Neuronal stem cell (in vitro differentiated cells): ENCODE measurements around the gene CHRNA7. TPM values are rescaled to one million over a fixed set of nuclear protein-coding genes. Genes with fewer than 3 reads are reported as not detected.
A peak's percentile ranks its signal among the peaks of the same experiment; 100 is the strongest.

Source experiments
- DNase-seq: peaks from one replicate; pipeline ENCODE4 v3.0.0-alpha.2; 2013; ENCODE audit warnings: low spot score
- H2AFZ ChIP-seq: one replicate; pipeline ENCODE4 v1.6.1; 2013; ENCODE audit warnings: mild to moderate bottlenecking, low read length, inconsistent platforms
- H2AK5ac ChIP-seq: 2 replicates; pipeline ENCODE4 v1.6.1; 2013; ENCODE audit warnings: low read depth, mild to moderate bottlenecking, inconsistent platforms, low read length, moderate library complexity, mixed read lengths
- H2BK120ac ChIP-seq: 2 replicates; pipeline ENCODE4 v1.6.1; 2013; ENCODE audit warnings: low read depth, mild to moderate bottlenecking, inconsistent platforms, low read length, moderate library complexity, mixed read lengths
- H2BK12ac ChIP-seq: one replicate; pipeline ENCODE4 v1.6.1; 2013; ENCODE audit warnings: low read length, inconsistent platforms
- H2BK15ac ChIP-seq: 2 replicates; pipeline ENCODE4 v1.6.1; 2013; ENCODE audit warnings: mild to moderate bottlenecking, low read length, inconsistent platforms, mixed read lengths
- H2BK5ac ChIP-seq: one replicate; pipeline ENCODE4 v1.6.1; 2013; ENCODE audit warnings: inconsistent platforms, mild to moderate bottlenecking, low read length, moderate library complexity
- H3K14ac ChIP-seq: one replicate; pipeline ENCODE4 v1.6.1; 2013; ENCODE audit warnings: low read length, inconsistent platforms
- H3K18ac ChIP-seq: 2 replicates; pipeline ENCODE4 v1.6.1; 2013; ENCODE audit warnings: low read length, inconsistent platforms
- H3K23ac ChIP-seq: 2 replicates; pipeline ENCODE4 v1.6.1; 2013; ENCODE audit warnings: low read depth, mild to moderate bottlenecking, mixed read lengths, low read length, inconsistent platforms; ENCODE audit not compliant: poor library complexity
- H3K27ac ChIP-seq: replicated peaks from 3 replicates; pipeline ENCODE4 v1.5.1; 2013; ENCODE audit warnings: low read length, inconsistent platforms
- H3K27me3 ChIP-seq, 3 experiments: 2 replicates each; pipeline ENCODE4 v1.6.1; 2013; ENCODE audit warnings: low read length in 3 of 3, mild to moderate bottlenecking in 2 of 3, inconsistent platforms in 1 of 3, low read depth in 1 of 3, mixed read lengths in 1 of 3, moderate library complexity in 1 of 3; ENCODE audit not compliant: control insufficient read depth in 3 of 3, insufficient read depth in 3 of 3
- H3K36me3 ChIP-seq, 2 donors: replicated peaks in 1 of 2; 2 replicates each; pipeline ENCODE4 v1.6.1; 2013; ENCODE audit warnings: low read length in 2 of 2; ENCODE audit not compliant: control insufficient read depth in 2 of 2, insufficient read depth in 2 of 2
- H3K4ac ChIP-seq: 2 replicates; pipeline ENCODE4 v1.6.1; 2013; ENCODE audit warnings: inconsistent platforms, mild to moderate bottlenecking, low read length, moderate library complexity
- H3K4me1 ChIP-seq, 2 donors: 1 replicate in 1 of 2; 2 replicates in 1 of 2; pipeline ENCODE4 v1.6.1; 2013; ENCODE audit warnings: low read length in 2 of 2, low read depth in 1 of 2; ENCODE audit not compliant: control insufficient read depth in 2 of 2, insufficient read depth in 1 of 2
- H3K4me2 ChIP-seq: one replicate; pipeline ENCODE4 v1.6.1; 2013; ENCODE audit warnings: mild to moderate bottlenecking, low read length, inconsistent platforms; ENCODE audit not compliant: insufficient read depth, poor library complexity, severe bottlenecking
- H3K4me3 ChIP-seq, 2 donors: 2 replicates each; pipeline ENCODE4 v1.5.1; 2013; ENCODE audit warnings: low read length in 2 of 2, mild to moderate bottlenecking in 2 of 2, inconsistent platforms in 1 of 2, moderate library complexity in 1 of 2
- H3K79me1 ChIP-seq: one replicate; pipeline ENCODE4 v1.6.1; 2013; ENCODE audit warnings: low read depth, mild to moderate bottlenecking, inconsistent platforms, low read length, moderate library complexity
- H3K9ac ChIP-seq: one replicate; pipeline ENCODE4 v1.6.1; 2013; ENCODE audit warnings: mild to moderate bottlenecking, low read depth, low read length, inconsistent platforms; ENCODE audit not compliant: poor library complexity
- H3K9me3 ChIP-seq, 2 donors: replicated peaks in 1 of 2; 2 replicates each; pipeline versions ENCODE3 to v1.6.1; 2013; ENCODE audit warnings: low read length in 2 of 2, mild to moderate bottlenecking in 2 of 2, inconsistent platforms in 1 of 2, low read depth in 1 of 2, mixed read lengths in 1 of 2, moderate library complexity in 1 of 2; ENCODE audit not compliant: control insufficient read depth in 2 of 2, insufficient read depth in 1 of 2
- H4K8ac ChIP-seq: one replicate; pipeline ENCODE4 v1.6.1; 2013; ENCODE audit warnings: low read depth, mild to moderate bottlenecking, inconsistent platforms, low read length, moderate library complexity
- H4K91ac ChIP-seq: one replicate; pipeline ENCODE4 v1.6.1; 2013; ENCODE audit warnings: low read length, low read depth, mild to moderate bottlenecking, inconsistent platforms; ENCODE audit not compliant: poor library complexity
- WGBS, 2 donors: extraction: QIAGEN DNeasy Blood & Tissue Kit; methylation state at CpG; one replicate each; pipeline ENCODE4 v1.1.7; 2013; ENCODE audit warnings: missing lambda C conversion rate in 2 of 2, mixed read lengths in 1 of 2; ENCODE audit not compliant: insufficient read length in 2 of 2, insufficient replicate concordance in 1 of 2; ENCODE audit errors: extremely low coverage in 2 of 2; 5-methylcytosine and 5-hydroxymethylcytosine counted together
- polyA plus RNA-seq, 2 experiments: library from polyadenylated mRNA; stranded (reverse); fragments of 200-250 nt; gene quantifications; one replicate each; pipeline ENCODE4 v1.2.3, GENCODE V29; 2013

CHRNA7 gene
- polyA plus RNA-seq (2013, experiment 1 of 2), result 3.1 TPM
- polyA plus RNA-seq (2013, experiment 2 of 2), result 2.9 TPM

DNA sequence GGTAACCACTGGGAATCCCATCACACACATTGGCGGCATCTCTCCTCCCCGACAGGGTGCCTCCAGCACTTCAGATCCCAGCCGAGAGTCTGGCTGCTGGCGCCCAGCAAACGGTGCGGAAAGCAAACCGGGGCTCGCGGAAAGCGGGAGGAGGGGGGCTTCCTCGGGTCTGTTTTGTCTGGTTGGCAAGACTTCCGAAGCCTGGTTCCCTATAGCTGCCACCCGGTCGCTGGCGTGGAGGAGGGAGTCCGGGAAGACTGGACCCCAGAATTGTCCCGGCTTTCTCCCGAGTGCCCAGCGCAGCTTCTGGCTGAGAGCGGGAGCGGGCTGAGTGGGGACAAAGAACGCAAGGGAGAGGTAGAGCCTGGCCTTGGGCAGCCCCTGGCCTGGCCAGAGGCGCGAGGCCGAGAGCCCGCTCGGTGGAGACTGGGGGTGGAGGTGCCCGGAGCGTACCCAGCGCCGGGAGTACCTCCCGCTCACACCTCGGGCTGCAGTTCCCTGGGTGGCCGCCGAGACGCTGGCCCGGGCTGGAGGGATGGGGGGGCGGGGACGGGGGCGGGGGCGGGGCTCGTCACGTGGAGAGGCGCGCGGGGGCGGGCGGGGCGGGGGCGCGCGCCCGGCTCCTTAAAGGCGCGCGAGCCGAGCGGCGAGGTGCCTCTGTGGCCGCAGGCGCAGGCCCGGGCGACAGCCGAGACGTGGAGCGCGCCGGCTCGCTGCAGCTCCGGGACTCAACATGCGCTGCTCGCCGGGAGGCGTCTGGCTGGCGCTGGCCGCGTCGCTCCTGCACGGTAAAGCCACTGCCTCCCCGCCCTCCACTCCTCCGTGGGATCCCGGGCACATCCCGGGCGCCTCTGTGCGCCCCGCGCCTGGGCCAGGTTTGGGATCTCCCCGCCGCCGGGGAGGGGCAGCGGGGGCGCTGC, at the start of gene CHRNA7:
TSS of gene CHRNA7 (plus strand) at position 654 of the 920 bp plus-strand sequence. CDS start at position 734, 80 bp downstream.
- Histone ChIP-seq H4K91ac (no peak within 1 kb of the TSS), H3K14ac (peak within 1 kb of the TSS; percentile 76), H3K4me2 (peak within 1 kb of the TSS; percentile 86), H3K9ac (peak within 1 kb of the TSS; percentile 96), H2BK15ac (peak within 1 kb of the TSS; percentile 68), H3K36me3 (no peaks in the 10 kb centered on the region), H3K18ac (peak within 1 kb of the TSS; percentile 96), H3K9me3 (no peaks in the 10 kb centered on the region), H2AK5ac (no peak within 1 kb of the TSS), H3K27ac (no peak within 1 kb of the TSS), H2BK120ac (no peak within 1 kb of the TSS), H3K27me3 (peaks cover 0 to 6% (median 2%) of the 10 kb centered on the region in 3 experiments), H2AFZ (peak within 1 kb of the TSS; percentile 98), H3K4me3 (peak within 1 kb of the TSS; percentile 75 to 95), H3K79me1 (peaks cover 2% of the 10 kb centered on the region), H3K23ac (peak within 1 kb of the TSS; percentile 92), H3K4me1 (peaks cover 1 to 3% of the 10 kb centered on the region in 2 donors), H2BK12ac (no peak within 1 kb of the TSS), H4K8ac (peak within 1 kb of the TSS; percentile 48), H3K4ac (peak within 1 kb of the TSS; percentile 57), H2BK5ac (peak within 1 kb of the TSS; percentile 88)
- DNase-seq, result peak; percentile 71
- WGBS, 2 donors, result no CpG with 5 or more reads among the region's 92 CpGs

DNA sequence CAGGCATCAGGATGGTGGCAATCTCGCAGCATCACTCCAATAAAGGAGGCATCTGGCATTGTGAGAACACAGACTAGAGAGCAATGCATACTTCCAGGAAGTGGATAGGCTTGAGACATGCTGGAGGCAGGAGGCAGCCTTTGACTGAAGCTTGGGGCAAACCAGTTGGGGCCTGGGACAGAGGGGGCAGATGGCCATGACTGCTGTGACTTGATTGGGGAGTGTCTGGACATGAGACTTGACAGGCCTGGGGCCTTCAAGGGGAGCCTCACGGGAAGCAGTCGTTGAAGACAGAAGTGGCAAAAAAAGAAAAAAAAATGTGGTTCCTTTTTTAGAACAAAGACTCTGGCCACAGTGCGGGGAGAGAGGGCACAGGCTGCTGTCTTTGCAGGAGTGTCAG, 44.7 kb upstream of the CHRNA7 start:
- Histone ChIP-seq H2BK12ac (no peak overlapping the region), H3K18ac (peak overlapping the region; percentile 69), H2AFZ (peak overlapping the region; percentile 62), H3K23ac (no peak overlapping the region), H3K79me1 (no peaks in the 10 kb centered on the region), H3K27me3 (peaks cover 0 to 5% (median 0%) of the 10 kb centered on the region in 3 experiments), H3K4me1 (no peaks in the 10 kb centered on the region), H3K4me3 (no peak overlapping the region), H3K27ac (no peak overlapping the region), H3K14ac (no peak overlapping the region), H3K4ac (no peak overlapping the region), H2AK5ac (no peak overlapping the region), H3K4me2 (no peak overlapping the region), H3K36me3 (no peaks in the 10 kb centered on the region), H2BK5ac (no peak overlapping the region), H2BK120ac (no peak overlapping the region), H2BK15ac (no peak overlapping the region), H4K91ac (no peak overlapping the region), H3K9ac (no peak overlapping the region), H3K9me3 (no peaks in the 10 kb centered on the region), H4K8ac (no peak overlapping the region)
- no peak for DNase-seq
- no CpG with 5 or more reads among the region's 4 CpGs for WGBS, 2 donors

DNA sequence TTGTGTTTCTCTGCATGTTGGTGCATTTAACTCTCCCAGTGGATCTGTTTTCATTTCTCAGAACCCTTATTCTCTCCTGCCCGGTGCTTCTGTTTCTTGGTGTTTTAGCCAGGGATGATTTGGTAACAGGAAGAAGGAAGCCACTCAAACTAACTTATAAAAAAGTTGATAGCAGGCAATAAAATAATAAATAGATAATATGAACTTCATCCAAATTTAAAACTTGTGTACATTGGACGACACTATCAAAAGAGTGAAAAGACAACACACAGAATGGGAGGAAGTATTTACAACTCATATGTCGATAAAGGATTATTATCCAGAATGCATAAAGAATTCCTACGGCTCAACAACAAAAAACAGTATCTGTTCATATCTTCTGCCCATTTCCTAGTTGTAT, 37.3 kb upstream of the CHRNA7 start:
- Histone ChIP-seq H3K4me2 (no peak overlapping the region), H2BK12ac (no peak overlapping the region), H3K79me1 (no peaks in the 10 kb centered on the region), H2AK5ac (no peak overlapping the region), H2BK15ac (no peak overlapping the region), H3K18ac (no peak overlapping the region), H3K27ac (no peak overlapping the region), H3K36me3 (no peaks in the 10 kb centered on the region), H3K23ac (no peak overlapping the region), H4K91ac (no peak overlapping the region), H2BK120ac (no peak overlapping the region), H3K4me3 (no peak overlapping the region), H3K27me3 (no peaks in the 10 kb centered on the region), H4K8ac (no peak overlapping the region), H3K4ac (no peak overlapping the region), H3K14ac (no peak overlapping the region), H2BK5ac (no peak overlapping the region), H2AFZ (no peak overlapping the region), H3K9ac (no peak overlapping the region), H3K4me1 (no peaks in the 10 kb centered on the region), H3K9me3 (no peaks in the 10 kb centered on the region)
- DNase-seq, result no peak
- whole genome bisulfite sequencing, 2 donors, result no CpG with 5 or more reads among the region's 4 CpGs

DNA sequence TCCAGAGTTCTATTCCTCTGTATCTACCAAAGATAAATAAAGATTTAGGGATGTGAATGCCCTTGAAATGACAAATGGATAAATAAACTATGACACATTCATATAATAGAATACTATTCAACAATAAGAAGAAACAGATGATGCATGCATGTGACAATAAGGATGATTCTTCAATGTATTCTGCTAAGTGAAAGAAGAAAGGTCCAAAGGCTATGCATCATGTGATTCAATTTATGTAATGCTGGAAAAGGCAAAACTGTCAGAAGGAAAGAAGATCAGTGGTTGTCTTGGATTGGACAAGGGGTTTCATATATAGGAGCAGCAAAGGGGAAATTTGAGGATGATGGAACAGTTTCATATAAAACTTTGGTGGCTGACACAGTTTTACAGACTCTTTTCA, 32.6 kb upstream of the CHRNA7 start:
- Histone ChIP-seq H4K8ac (no peak overlapping the region), H3K4me1 (no peaks in the 10 kb centered on the region), H3K23ac (no peak overlapping the region), H3K9me3 (no peaks in the 10 kb centered on the region), H2AK5ac (no peak overlapping the region), H2BK120ac (no peak overlapping the region), H3K4me3 (no peak overlapping the region), H3K36me3 (no peaks in the 10 kb centered on the region), H3K14ac (no peak overlapping the region), H3K4me2 (no peak overlapping the region), H3K4ac (no peak overlapping the region), H2BK12ac (no peak overlapping the region), H3K79me1 (no peaks in the 10 kb centered on the region), H3K27me3 (no peaks in the 10 kb centered on the region), H3K9ac (no peak overlapping the region), H2BK5ac (no peak overlapping the region), H2AFZ (no peak overlapping the region), H3K27ac (no peak overlapping the region), H2BK15ac (no peak overlapping the region), H3K18ac (no peak overlapping the region), H4K91ac (no peak overlapping the region)
- no peak for DNase-seq
